HG03521 (cell line): ENCODE results near the gene UBE2G2.
A peak's percentile ranks its signal among the peaks of the same experiment; 100 is the strongest.
"Not testable (repeated sequence)": the region's sequence is repeated elsewhere in the genome, so short reads cannot be mapped to it uniquely, and the experiment has no call there.

Experiments
- ATAC-seq: cut with Tn5 transposase; IDR thresholded peaks from one replicate; pipeline ENCODE4 v1.9.1; 2021; ENCODE audit warnings: mild to moderate bottlenecking, moderate library complexity; ENCODE audit not compliant: unreplicated experiment

UBE2G2 gene

DNA sequence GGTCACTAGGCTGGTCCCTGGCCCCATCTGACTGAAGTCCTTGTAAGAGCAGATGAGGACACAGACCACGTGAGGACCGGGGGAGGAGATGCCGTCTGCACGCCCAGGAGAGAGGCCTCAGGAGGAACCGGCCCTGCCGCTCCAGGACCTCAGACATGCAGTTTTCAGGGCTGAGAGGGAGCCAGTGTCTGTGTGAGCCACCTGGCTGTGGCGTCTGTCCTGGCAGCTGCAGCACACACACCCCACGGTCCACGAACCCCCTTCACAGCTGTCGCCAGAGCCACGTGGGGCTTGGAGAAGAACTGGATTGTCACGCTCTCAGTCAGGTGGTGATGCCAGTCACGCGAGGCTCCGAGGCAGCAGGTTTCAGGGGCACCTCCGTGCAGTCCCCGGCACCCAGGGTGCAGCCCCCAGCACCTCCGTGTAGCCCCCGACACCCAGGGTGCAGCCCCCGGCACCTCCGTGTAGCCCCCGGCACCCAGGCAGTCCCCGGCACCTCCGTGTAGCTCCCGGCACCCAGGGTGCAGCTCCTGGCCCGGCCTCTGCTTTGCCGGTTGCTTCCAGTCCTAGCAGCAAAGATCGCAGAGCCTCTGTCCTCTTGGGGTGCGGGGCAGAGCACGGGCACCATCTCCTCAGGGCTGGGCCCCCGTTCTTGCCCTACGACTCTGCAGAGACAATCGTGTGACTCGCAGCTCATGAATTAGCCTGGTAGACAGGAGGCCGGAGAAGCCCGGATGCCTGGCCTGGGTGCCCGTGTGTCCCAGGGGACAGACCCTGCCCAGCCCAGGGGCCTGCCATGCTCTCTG is 35.2 kb upstream of the UBE2G2 start:
- ATAC-seq: no peak

DNA sequence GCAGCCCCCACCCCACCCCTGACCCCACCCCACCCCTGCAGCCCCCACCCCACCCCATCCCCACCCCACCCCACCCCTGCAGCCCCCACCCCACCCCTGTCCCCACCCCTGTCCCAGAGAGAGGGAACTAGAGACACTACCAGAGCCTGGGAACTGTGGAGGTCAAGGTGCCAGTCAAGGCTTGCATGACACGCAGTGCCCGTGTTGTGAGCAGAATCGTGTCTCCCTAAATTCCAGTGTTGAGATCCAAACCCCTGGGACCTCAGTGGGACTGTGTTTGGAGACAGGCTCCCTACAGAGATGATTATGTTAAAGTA is 34.7 kb upstream of the UBE2G2 start:
- ATAC-seq: no peak

DNA sequence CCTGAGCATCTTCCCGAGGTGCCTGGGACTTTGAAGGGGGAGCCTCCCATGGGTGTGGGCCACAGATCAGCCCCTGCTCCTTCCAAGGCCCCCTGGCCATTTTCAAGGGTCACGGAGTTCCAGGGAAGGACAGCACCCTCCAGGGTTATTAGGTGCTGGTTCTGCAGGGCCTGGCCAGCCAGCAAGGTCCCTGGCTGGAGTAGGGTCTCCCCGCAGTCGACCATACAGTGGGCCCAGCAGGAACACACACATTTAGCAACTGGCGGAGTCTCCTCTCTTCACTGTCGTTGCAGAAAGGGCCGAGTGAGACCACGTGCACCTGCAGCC is 34.0 kb upstream of the UBE2G2 start:
- no peak for ATAC-seq

DNA sequence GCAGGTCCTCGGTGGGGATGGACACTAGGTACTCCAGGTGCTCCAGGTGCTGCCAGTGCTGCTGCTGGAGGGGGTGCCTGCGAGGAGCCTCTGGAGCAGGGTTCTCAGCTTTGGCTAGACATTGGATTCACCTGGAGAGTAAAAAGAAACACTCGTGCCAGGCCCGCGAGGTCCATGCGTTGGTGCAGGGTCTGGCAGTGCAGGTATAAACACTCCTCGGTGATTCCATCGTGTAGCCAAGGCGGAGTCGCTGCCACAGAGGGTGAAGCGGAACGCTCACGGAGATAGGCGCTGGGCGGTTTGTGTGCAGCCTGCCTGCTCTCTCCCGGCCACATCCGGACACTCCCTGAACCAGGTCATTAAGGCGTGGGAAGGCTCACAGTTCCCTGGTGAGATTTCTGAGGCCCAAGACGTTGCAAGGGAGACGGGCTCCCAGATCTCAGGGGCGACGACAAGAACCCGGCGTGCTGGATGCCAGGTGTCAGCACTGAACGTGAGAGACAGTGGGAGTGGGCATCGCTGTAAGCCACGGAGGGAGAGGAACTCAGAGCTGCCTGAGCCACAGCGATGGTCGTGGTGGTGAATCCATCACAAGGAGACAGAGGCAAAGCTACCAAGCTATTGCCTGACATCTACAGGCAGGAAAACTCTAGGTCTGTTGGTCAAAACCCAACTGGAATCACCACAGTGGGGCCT is 33.5 kb upstream of the UBE2G2 start:
- ATAC-seq: no peak

DNA sequence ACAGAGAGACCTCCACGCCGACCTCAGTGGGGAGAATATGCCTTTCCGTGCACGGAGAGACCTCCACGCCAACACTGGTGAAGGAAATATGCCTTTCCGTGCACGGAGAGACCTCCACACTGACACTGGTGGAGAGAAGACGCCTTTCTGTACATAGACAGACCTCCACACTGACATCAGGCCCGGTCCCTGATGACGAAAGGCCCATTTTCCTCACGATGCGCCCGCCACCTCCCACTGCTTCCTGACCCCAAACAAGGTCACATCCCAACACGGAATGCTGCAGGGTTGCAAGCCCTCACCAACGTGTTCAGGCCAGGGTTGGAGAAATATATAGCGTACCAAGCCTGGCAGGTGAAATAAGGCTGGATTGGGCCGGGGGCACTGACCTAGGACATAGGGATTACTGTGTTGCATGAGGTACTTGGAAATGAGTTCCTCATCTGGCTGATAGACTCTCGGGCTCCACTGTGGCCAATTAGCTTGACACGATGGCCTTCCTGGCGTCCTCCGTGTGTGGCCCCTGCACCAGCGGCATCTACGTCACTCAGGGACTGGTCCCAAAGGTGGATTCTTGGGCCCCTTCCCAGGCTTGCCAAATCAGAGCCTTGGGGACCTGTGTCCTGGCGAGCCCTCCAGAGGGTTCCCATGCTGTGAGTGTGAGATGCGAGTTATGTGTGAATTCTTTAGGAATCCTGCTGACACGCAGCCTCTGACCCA is 32.8 kb upstream of the UBE2G2 start:
- no peak for ATAC-seq

DNA sequence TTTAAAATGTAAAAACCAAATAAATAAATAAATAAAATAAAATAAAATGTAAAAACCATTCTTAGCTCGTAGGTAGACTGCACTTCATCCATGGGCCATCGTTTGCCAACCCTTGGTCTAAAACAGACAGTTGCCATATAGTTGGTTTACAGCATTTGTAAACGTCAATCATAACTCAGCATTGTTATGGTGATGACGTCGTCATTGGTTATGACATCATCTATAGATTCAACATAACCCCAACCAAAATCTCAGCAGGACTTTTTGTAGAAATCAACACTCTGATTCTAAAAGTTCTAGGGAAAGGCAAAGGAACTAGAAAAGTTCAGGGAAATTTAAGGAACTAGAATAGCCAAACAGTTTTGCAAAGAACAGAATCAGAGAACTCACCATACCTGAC is 32.0 kb upstream of the UBE2G2 start:
- no peak for ATAC-seq

DNA sequence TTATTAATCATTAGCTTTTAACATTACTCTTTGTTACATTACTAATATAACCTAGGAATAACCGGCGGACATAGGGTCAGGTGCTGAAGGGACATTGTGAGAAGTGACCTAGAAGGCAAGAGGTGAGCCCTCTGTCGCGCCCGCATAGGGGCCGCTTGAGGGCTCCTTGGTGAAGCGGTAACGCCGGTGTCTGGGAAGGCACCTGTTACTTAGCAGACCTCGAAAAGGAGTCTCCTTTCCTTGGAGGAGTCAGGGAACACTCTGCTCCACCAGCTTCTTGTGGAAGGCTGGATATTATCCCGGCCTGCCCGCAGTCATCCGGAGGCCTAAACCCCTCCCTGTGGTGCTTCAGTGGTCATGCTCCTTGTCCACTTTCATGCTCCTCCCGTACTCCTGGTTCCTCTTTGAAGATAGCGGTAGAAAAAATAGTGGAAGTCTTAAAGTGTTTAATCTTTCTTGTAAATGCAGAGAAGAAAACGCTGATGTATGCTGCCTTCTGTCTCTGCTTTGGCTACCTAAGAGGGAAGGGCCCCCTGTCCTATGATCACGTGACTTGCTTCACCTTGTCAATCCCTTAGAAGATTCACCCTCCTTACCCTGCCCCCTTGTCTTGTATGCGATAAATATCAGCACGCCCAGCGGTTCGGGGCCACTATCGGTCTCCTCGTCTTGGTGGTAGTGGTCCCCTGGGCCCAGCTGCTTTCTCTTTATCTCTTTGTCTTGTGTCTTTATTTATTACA is 31.1 kb upstream of the UBE2G2 start:
- ATAC-seq: not testable (repeated sequence)

DNA sequence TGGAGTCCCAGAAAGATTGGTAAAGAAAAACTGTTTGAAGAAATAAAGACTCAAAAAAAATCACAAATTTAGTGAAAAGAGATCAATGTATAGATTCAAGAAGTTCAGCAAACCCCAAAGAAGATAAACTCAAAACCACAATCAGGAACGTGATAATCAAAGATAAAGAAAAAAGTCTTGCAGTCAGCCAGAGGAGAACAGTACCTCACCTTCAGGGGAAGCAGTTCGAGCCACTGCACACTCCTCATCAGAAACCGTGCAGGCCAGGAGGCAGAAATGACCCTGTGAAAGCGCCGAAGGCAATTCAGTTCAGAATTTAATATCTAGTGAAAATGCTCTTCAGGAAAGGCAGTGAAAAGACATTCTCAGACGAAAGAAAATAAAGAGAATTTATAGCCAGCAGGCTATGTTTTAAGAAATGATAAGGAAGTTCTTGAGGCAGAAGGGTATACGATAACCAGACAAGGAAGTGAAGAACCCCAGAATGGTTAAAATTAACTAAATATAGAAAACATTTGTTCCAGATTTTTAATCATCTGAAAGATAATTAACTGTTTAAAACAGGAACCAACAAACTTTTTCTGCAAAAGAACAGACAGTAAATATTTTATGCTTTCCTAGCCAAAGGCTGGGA is 29.7 kb upstream of the UBE2G2 start:
- ATAC-seq: no peak

DNA sequence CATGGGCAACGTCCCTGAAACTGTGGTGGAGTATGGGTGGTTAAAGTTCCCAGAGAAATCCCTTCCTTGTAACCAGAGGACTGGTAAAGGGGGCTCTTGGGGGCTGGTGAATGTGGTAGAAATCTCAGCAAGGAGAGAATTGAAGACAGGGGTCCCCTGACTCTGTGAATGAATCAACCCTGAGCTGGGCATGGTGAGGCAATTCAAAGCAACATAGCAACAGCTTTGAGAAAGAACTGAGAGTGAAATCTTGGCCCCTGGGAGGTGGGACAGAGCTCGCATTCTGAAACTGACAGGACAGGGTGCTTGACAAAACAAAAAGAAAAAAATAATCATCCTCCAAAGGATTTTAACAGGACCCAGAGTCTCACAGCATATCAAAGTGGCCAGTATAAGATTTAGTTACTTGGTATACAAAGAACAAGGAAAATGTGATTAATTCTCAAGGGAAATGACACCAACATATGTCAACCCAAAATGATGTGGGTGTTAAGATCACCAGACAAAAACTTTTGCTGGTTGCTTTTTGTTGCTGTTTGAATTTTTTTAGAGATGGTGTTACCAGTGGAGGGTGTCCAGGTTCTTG is 28.0 kb upstream of the UBE2G2 start:
- ATAC-seq: no peak

DNA sequence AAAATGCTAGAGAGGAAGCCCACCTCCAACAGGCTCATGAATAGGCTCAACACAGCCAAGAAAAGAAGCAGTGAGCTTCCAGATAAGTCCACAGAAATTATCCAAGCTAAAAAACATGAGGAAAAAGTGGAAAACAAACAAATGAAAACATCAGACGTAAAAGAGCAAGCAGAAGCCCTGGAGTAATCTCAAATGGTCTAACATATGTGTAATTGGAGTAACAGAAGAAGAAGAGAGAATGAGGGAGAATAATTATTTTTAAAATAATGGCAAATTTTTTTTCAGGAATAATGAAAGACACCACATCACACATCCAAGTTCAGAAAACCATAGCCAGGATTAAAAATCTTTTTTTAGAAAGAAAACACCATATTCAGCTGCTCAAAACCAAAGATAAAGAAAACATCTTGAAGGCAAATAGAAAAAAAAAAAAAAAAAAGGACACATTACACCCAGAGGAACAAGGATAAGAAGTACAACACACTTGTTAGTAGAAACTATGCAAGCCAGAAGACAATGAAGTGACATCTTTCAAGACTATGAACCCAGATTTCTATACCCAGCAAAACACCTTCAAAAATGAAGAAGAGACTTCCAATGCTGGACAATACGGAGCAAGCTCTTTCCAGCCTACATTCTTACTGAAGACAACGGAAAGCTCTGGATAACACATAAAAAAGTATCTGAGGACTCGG is 26.9 kb upstream of the UBE2G2 start:
- no peak for ATAC-seq

DNA sequence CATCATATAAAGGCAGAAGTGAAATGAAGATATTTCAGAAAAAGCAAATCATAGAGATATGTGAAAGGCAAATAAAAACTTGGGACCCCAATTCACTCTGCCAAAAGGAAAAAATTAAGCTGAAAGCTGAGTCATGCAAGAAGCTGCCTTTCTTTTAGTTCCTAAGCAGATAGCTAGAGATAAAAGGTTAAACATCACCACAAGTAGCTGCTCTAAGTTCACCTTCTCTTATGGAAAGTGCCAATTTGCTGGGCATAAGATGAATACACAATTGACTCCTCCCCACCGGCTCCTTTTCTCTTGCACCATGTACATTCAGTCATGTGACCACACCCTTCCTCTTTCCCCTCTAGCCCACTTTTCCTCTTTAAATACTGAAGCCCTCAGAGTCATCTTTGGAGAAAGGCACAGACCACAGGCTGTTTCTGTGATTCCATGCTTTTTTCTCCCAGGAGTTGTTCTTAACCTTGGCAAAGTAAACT is 21.6 kb upstream of the UBE2G2 start:
- no peak for ATAC-seq

DNA sequence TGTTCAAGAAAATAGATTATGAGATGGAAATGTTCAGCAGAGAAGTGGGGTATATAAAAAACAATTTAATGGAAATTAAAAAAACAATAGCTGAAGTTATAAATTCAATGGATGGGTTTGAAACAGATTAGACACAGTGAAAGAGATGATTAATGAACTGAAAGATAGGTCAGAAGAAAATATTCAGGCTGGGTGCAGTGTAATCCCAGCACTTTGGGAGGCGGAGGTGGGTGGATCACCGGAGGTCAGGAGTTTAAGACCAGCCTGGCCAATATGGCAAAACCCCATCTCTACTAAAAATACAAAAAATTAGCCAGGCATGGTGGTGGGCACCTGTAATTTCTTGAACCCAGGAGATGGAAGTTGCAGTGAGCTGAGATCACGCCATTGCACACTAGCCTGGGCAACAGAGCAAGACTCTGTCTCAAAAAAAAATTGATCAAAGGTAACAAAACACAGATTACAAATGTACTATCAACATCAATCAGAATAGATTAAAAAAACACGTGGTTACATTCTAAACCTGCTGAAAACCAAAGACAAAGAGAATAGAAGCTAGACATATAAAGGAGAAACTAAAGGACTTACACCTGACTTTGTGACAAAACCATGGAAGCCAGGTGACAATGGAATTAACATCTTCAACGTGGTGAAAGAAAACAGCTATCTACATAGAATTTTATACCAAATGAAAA is 21.0 kb upstream of the UBE2G2 start:
- no peak for ATAC-seq

DNA sequence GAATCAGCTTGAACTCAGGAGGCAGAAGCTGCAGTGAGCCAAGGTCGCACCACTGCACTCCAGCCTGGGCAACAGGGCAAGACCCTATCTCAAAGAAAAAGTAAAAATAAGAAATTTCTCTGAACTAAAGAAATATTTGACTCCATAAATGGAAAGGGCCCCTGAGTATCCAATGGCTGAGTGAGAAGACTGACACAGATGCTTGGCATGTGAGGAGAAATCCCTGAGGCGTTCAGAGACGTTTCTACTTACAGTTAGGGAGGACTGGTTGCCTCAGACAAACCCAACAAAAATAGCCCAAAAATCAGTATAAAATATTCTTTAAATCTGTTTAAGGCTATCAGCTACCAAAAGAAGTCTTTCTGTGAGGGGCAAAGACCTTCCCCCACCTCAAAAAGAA is 19.2 kb upstream of the UBE2G2 start:
- no peak for ATAC-seq

DNA sequence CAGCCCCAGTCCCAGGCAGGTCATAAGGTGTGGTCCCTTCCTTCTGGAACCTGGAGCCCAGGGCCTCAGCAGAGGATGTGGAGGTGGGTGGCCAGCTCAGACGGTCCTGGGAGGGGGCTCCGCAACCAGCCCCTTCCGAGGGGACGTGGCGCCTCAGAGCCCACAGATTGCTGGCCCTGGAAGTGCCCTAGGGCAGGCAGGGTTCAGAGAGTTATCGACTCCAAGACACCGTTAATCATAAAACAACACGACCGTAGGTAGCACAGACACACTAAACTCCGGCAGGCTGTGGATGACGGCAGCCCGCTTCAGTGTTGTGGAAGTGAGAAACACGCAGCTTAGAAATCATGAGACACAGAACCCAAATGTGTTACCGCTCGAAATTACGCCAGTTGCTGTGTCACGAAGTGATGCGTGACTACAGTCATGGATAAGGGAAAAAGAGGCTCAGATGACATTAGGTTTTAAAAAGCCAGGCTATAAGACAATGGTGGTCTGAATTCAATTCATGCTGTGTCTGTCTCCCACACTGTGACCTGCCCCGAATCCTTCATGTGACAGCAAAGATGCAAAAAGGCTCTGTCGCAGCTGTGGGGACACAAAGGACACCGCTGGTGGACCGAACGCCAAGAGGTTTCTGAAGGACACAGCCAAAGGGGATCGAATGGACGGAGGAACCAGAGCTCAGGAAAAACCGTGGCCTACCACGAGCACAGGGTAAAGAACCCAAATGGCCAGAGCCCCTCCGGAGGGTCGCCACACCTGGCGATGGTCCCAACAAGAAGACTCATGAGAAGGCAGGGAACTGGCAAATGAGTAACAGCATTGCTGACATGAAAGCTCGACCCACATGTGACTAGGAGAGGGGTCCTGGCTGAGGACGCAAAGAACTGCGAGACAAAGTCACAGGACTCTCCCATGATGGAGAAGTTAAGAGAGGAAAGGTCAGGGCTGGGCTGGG is 17.9 kb upstream of the UBE2G2 start:
- no peak for ATAC-seq

DNA sequence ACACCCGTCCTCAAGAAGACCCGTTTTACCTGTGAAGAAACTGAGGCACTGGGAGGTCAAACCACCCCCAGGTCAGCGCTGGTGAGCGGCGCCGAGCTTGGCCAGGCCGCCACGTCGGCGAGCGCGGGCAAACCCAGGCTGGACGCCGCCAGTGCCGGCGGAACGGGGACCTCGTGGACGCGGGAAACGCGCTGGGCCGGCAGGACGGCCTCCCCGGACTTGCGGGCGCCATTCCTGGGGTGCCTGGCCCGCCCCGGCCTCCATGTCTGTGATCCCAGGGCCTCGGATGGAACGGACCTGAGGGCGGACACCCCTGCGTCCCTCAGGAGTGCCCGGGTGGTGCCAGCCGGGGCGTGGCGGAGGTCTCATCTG is 17.0 kb upstream of the UBE2G2 start:
- ATAC-seq: no peak

DNA sequence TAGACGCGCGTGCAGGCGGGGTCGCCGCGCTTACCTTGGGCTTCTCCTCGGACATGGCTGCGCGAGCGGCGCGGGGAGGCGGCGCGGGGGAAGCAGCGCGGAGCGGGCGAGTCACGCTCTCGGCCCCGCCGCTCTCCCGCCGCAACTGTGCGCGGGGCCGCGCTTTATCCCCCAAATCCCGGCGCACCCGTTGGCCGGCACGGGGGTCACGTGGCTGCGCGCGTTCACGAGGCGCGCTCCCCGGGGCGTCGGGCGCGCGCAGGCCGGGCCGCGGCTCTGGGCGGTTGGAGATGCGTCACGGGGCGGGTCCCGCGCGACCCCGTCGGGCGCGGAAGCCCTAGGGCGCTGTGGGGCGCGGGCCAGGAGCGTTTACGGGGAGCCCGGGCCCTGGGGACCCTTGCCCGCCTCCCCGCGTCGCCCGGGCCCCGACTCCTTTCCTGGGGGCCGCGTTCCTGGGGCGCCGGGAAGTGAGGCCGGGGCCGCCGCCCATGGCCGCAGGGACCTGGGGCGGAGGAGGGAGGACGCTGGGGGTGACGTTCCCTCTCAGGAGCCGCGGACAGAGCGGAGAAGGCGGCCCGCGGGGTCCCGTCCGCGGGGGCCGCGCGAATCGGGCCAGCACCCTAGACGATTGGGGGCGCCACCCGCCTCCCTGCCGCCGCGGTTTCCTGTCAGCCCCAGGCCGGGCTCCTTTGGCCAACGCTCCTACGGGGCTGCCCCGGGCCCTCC is 16.5 kb upstream of the UBE2G2 start, which contains the start of gene SUMO3:
Gene SUMO3 (minus strand): TSS at position 149 of the 726 bp plus-strand sequence. CDS start 94 bp downstream, at position 55.
- ATAC-seq: peak; percentile 61

DNA sequence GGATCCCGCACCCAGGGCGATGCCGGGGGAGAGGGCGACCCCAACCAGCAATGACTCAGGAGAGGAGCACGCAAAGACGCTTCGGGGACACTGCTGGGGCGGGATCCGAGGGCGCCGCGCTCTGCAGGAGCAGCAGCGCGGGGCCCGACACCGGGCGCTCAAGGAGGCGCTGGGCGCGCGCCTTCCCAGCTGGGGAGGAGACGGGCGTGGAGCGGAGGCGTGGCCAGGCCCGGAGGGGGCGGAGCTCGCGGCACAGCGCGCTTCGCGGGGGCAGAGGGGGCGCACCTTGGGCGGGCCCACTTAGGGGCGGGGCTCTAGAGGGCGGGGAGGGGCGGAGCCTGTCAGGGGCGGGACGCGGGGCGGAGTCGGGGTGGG is 15.9 kb upstream of the UBE2G2 start:
- ATAC-seq: peak; percentile 73
